GM18498 (cell line): Measurements from ENCODE around the gene CDHR4.
"Not testable (repeated sequence)": the region's sequence is repeated elsewhere in the genome, so short reads cannot be mapped to it uniquely, and the experiment has no call there.

ENCODE experiments used
- ATAC-seq: cut with Tn5 transposase; IDR thresholded peaks from one replicate; pipeline ENCODE4 v1.9.1; 2021; ENCODE audit warnings: mild to moderate bottlenecking, moderate library complexity; ENCODE audit not compliant: unreplicated experiment

CDHR4 gene

GRCh38 chr3:49781415-49782199, 18.1 kb downstream of the CDHR4 start:
- ATAC-seq = no peak

- not testable (repeated sequence) for ATAC-seq
These were observed 18.7 kb downstream of the CDHR4 start for GRCh38 chr3:49780975-49781365.

- no peak for ATAC-seq
These were observed 19.3 kb downstream of the CDHR4 start for GRCh38 chr3:49780080-49780974.

- no peak for ATAC-seq
These were observed 20.2 kb downstream of the CDHR4 start for GRCh38 chr3:49779358-49780079.

- not testable (repeated sequence) for ATAC-seq
These were observed 23.6 kb downstream of the CDHR4 start for GRCh38 chr3:49776101-49776500.

GRCh38 chr3:49775538-49775937, 24.1 kb downstream of the CDHR4 start:
- ATAC-seq = no peak

GRCh38 chr3:49772703-49773102, 27.0 kb downstream of the CDHR4 start:
- no peak for ATAC-seq

GRCh38 chr3:49771340-49771938, 28.2 kb downstream of the CDHR4 start:
- ATAC-seq = no peak

GRCh38 chr3:49769926-49770325, 29.7 kb downstream of the CDHR4 start:
- no peak for ATAC-seq

GRCh38 chr3:49769286-49769915, 30.3 kb downstream of the CDHR4 start:
- no peak for ATAC-seq

GRCh38 chr3:49763981-49764380, 35.7 kb downstream of the CDHR4 start:
- no peak for ATAC-seq

GRCh38 chr3:49761661-49762060, 38.0 kb downstream of the CDHR4 start:
- ATAC-seq = no peak

GRCh38 chr3:49759226-49759625, 40.4 kb downstream of the CDHR4 start:
- ATAC-seq = no peak

GRCh38 chr3:49757197-49757596, 42.5 kb downstream of the CDHR4 start:
- no peak for ATAC-seq

GRCh38 chr3:49756036-49756435, 43.6 kb downstream of the CDHR4 start:
- ATAC-seq = no peak

GRCh38 chr3:49754536-49754935, 45.1 kb downstream of the CDHR4 start:
- no peak for ATAC-seq

GRCh38 chr3:49751501-49751900, 48.2 kb downstream of the CDHR4 start:
- no peak for ATAC-seq

GRCh38 chr3:49750056-49750455, 49.6 kb downstream of the CDHR4 start:
- no peak for ATAC-seq

GRCh38 chr3:49748874-49749273, 50.8 kb downstream of the CDHR4 start:
- not testable (repeated sequence) for ATAC-seq

- ATAC-seq = no peak
These were observed 51.7 kb downstream of the CDHR4 start for GRCh38 chr3:49747792-49748480.
